Measurements from ENCODE around the gene CCDC9B. TPM values are rescaled to one million over a fixed set of nuclear protein-coding genes. Genes with fewer than 3 reads are reported as not detected.

The CCDC9B gene
- total RNA-seq, 1 donor from 2014 or later, result 9.8 TPM

DNA sequence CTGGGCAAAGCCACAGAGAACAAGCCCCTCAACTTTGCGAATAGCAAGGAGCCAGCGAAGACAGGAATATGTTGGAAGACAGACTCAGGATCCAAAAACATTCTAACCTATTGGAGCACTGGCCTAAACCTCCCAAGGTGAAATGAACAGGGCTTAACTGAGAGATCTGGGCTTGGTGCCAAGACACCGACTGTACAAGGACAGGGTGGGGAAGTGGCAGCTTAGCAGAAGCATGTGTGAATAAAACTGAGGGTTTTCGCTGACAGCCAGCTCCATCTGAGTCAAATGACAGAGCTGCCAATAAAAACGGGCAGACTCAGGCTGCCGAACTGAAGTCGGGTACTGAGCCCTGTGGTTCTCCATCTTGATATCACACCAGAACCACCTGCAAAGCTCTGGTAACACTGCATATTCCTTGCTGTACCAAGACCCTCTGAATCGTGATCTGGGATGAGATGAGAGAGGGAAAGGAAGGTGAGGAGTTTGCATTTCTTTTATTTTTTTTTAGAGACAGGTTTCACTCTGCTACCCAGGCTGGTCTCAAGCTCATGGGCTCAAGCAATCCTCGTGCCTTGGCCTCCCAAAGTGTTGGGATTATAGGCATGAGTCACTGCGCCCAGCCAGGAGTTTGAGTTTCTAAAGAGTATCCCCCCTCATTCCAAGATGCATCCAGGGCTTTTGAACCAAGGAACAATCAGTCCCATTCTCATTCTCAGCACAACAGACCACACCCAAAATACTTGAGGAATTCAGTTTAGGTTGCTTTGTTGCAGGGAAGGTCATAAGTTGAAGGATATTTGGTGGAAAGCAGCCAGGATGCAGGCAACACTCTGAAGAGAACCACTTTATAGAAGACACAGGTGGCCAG is 27.0 kb downstream of the CCDC9B start:
- Histone ChIP-seq H4K20me1 (ENCODE audit: insufficient read depth, low read length) (no peaks in the 10 kb centered on the region), H3K27ac (ENCODE audit: low read depth, low read length) (no peak overlapping the region), H2AFZ (ENCODE audit: low read depth, low read length) (no peak overlapping the region), H3K4me1 (ENCODE audit: insufficient read depth, low read length) (no peaks in the 10 kb centered on the region), H3K79me2 (ENCODE audit: insufficient read depth, low read length) (no peaks in the 10 kb centered on the region), H3K36me3 (ENCODE audit: insufficient read depth, low read length) (no peaks in the 10 kb centered on the region), H3K9ac (ENCODE audit: low read length) (no peak overlapping the region), H3K9me3 (ENCODE audit: insufficient read depth, low read depth, low read length) (no peaks in the 10 kb centered on the region), H3K4me2 (ENCODE audit: low read length) (no peak overlapping the region), H3K27me3 (ENCODE audit: insufficient read depth, low read length) (peaks cover 9% of the 10 kb centered on the region), H3K4me3 (ENCODE audit: insufficient read depth, low read depth, low read length) (no peak overlapping the region)
- peaks cover 51% of the 10 kb centered on the region for H3K27me3 Mint-ChIP-seq (ENCODE audit: low read depth, unreplicated experiment)
- TF ChIP-seq, protein P1, sequence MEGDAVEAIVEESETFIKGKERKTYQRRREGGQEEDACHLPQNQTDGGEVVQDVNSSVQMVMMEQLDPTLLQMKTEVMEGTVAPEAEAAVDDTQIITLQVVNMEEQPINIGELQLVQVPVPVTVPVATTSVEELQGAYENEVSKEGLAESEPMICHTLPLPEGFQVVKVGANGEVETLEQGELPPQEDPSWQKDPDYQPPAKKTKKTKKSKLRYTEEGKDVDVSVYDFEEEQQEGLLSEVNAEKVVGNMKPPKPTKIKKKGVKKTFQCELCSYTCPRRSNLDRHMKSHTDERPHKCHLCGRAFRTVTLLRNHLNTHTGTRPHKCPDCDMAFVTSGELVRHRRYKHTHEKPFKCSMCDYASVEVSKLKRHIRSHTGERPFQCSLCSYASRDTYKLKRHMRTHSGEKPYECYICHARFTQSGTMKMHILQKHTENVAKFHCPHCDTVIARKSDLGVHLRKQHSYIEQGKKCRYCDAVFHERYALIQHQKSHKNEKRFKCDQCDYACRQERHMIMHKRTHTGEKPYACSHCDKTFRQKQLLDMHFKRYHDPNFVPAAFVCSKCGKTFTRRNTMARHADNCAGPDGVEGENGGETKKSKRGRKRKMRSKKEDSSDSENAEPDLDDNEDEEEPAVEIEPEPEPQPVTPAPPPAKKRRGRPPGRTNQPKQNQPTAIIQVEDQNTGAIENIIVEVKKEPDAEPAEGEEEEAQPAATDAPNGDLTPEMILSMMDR (IDR thresholded peaks at IDR 0.05; ENCODE audit: insufficient read depth, low read depth, low read length), result no peak
- no peak for TF ChIP-seq EZH2 (IDR thresholded peaks at IDR 0.05; ENCODE audit: insufficient read depth, low read length)
- H3K36me3 Mint-ChIP-seq (ENCODE audit: low read depth, unreplicated experiment), result no peaks in the 10 kb centered on the region
- no peak for DNase-seq (ENCODE audit: low read depth)
- peaks cover 11% of the 10 kb centered on the region for H3K4me1 Mint-ChIP-seq (ENCODE audit: low read depth, unreplicated experiment)
- no peaks in the 10 kb centered on the region for H3K9me3 Mint-ChIP-seq (ENCODE audit: unreplicated experiment)
- peak overlapping the region; percentile 27 for H3K27ac Mint-ChIP-seq (ENCODE audit: unreplicated experiment)
- no peak overlapping the region for H3K4me3 Mint-ChIP-seq (ENCODE audit: unreplicated experiment)
- FAIRE-seq, result no peak

DNA sequence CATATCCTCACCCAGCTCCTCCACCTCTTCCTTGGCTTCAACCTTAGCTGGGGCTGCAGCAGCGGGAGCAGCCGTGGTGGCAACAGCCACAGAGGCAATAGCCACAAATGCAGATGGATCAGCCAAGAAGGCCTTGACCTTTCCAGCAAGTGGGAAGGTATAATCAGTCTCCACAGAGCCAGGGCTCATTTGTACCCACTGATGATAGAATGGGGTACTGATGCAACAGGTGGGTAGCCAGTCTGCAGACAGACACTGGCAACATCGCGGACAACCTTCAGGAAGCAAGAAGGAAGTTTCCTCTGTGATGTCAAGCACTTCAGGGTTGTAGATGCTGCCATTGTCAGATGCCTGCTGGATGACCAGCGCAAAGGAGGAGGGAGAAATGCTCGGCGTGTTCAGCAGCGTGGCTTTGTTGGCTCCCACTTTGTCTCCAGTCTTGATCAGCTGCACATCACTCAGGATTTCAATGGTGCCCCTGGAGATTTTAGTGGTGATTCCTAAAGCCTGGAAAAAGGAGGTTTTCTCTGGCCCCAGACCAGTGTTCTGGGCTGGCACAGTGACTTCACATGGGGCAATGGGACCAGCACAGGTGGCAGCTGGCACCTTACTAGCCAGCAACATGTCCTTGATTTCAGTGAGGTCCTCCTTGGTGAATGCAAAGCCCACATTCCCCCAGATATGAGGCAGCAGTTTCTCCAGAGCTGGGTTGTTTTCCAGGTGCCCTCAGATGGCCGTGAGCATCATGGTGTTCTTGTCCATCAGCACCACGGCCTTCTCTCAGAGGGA is 28.2 kb downstream of the CCDC9B start:
- H3K4me1 Mint-ChIP-seq (ENCODE audit: low read depth, unreplicated experiment), result peaks cover 12% of the 10 kb centered on the region
- no peak for DNase-seq (ENCODE audit: low read depth)
- H3K79me2 ChIP-seq (ENCODE audit: insufficient read depth, low read length), result no peaks in the 10 kb centered on the region
- no peaks in the 10 kb centered on the region for H3K36me3 Mint-ChIP-seq (ENCODE audit: low read depth, unreplicated experiment)
- peak overlapping the region; percentile 69 for H3K27ac Mint-ChIP-seq (ENCODE audit: unreplicated experiment)
- H3K4me3 ChIP-seq (ENCODE audit: insufficient read depth, low read depth, low read length), result no peak overlapping the region
- H3K9me3 Mint-ChIP-seq (ENCODE audit: unreplicated experiment), result no peaks in the 10 kb centered on the region
- no peaks in the 10 kb centered on the region for H3K36me3 ChIP-seq (ENCODE audit: insufficient read depth, low read length)
- H3K4me1 ChIP-seq (ENCODE audit: insufficient read depth, low read length), result no peaks in the 10 kb centered on the region
- H3K4me2 ChIP-seq (ENCODE audit: low read length), result no peak overlapping the region
- H3K27me3 ChIP-seq (ENCODE audit: insufficient read depth, low read length), result peaks cover 9% of the 10 kb centered on the region
- H2AFZ ChIP-seq (ENCODE audit: low read depth, low read length), result no peak overlapping the region
- H3K27me3 Mint-ChIP-seq (ENCODE audit: low read depth, unreplicated experiment), result peaks cover 51% of the 10 kb centered on the region
- H3K27ac ChIP-seq (ENCODE audit: low read depth, low read length), result no peak overlapping the region
- no peak for FAIRE-seq
- H3K4me3 Mint-ChIP-seq (ENCODE audit: unreplicated experiment), result no peak overlapping the region
- no peaks in the 10 kb centered on the region for H3K9me3 ChIP-seq (ENCODE audit: insufficient read depth, low read depth, low read length)
- H4K20me1 ChIP-seq (ENCODE audit: insufficient read depth, low read length), result no peaks in the 10 kb centered on the region
- no peak overlapping the region for H3K9ac ChIP-seq (ENCODE audit: low read length)
- TF ChIP-seq, protein P1 (IDR thresholded peaks at IDR 0.05; ENCODE audit: insufficient read depth, low read depth, low read length), result no peak
- no peak for TF ChIP-seq EZH2 (IDR thresholded peaks at IDR 0.05; ENCODE audit: insufficient read depth, low read length)

Measured in astrocyte (in vitro differentiated cells and primary cell).